Activated CD8-positive, alpha-beta memory T cell treated with anti-CD3 and anti-CD28 coated beads for 1 hour (primary cell): ENCODE measurements around the gene NSDHL.
"Not testable (repeated sequence)": the region's sequence is repeated elsewhere in the genome, so short reads cannot be mapped to it uniquely, and the experiment has no call there.

Source experiments
- DNase-seq, 2 donors: peaks; one replicate each; pipeline ENCODE4 v3.0.0-alpha.2; 2020; ENCODE audit warnings: low read depth in 1 of 2; ENCODE audit errors: extremely low read depth in 1 of 2

Gene NSDHL

GRCh38 chrX:152910018-152910417 is 79.2 kb downstream of the NSDHL start:
- DNase-seq = not testable (repeated sequence)

GRCh38 chrX:152912106-152912505 is 81.2 kb downstream of the NSDHL start:
- DNase-seq = no peak

- no peak for DNase-seq
Measured at GRCh38 chrX:152912641-152913040, 81.8 kb downstream of the NSDHL start.

GRCh38 chrX:152913346-152913745 is 82.5 kb downstream of the NSDHL start:
- no peak for DNase-seq

GRCh38 chrX:152913910-152914309 is 83.0 kb downstream of the NSDHL start:
- DNase-seq = no peak

GRCh38 chrX:152915541-152916241 is 84.8 kb downstream of the NSDHL start:
- no peak for DNase-seq

GRCh38 chrX:152917656-152918579 is 87.1 kb downstream of the NSDHL start:
- DNase-seq = no peak

- no peak for DNase-seq
Measured at GRCh38 chrX:152918707-152919106, 87.8 kb downstream of the NSDHL start.
